WERI-Rb-1 (cell line): ENCODE data around the gene PBX4.

Source experiments
- DNase-seq: peaks from one replicate; pipeline ENCODE4 v3.0.0-alpha.2; 2020
- H3K27ac ChIP-seq: fragments of 250-450 bp; sonication (Bioruptor Pico); 2 replicates; pipeline ENCODE4 v1.5.1; 2020; ENCODE audit warnings: mild to moderate bottlenecking, moderate library complexity
- H3K27me3 ChIP-seq: fragments of 250-450 bp; sonication (Bioruptor Pico); 2 replicates; pipeline ENCODE4 v1.5.1; 2021; ENCODE audit warnings: mild to moderate bottlenecking, low read depth, moderate library complexity; ENCODE audit not compliant: insufficient read depth, severe bottlenecking
- H3K36me3 ChIP-seq: fragments of 250-450 bp; sonication (Bioruptor Pico); 2 replicates; pipeline ENCODE4 v1.5.1; 2020; ENCODE audit warnings: mild to moderate bottlenecking, moderate library complexity
- H3K4me3 ChIP-seq: 2 replicates; pipeline ENCODE4 v1.5.1; 2011; ENCODE audit warnings: low read depth, mild to moderate bottlenecking, control low read depth, low read length
- H3K9me3 ChIP-seq: fragments of 250-450 bp; sonication (Bioruptor Pico); 2 replicates; pipeline ENCODE4 v1.5.1; 2021; ENCODE audit warnings: mild to moderate bottlenecking, moderate library complexity; ENCODE audit not compliant: severe bottlenecking
- CTCF ChIP-seq: IDR thresholded peaks from 2 replicates; pipeline ENCODE4 v1.5.1; 2011; ENCODE audit warnings: low read depth, mild to moderate bottlenecking, control low read depth, inconsistent platforms, low read length

PBX4 gene

GRCh38 chr19:19533841-19534240 lies 84.6 kb downstream of the PBX4 start:
- peak; percentile 38; the same call in 1 of the 2 replicates for TF ChIP-seq CTCF
- H3K27ac ChIP-seq, result no peak overlapping the region

DNA sequence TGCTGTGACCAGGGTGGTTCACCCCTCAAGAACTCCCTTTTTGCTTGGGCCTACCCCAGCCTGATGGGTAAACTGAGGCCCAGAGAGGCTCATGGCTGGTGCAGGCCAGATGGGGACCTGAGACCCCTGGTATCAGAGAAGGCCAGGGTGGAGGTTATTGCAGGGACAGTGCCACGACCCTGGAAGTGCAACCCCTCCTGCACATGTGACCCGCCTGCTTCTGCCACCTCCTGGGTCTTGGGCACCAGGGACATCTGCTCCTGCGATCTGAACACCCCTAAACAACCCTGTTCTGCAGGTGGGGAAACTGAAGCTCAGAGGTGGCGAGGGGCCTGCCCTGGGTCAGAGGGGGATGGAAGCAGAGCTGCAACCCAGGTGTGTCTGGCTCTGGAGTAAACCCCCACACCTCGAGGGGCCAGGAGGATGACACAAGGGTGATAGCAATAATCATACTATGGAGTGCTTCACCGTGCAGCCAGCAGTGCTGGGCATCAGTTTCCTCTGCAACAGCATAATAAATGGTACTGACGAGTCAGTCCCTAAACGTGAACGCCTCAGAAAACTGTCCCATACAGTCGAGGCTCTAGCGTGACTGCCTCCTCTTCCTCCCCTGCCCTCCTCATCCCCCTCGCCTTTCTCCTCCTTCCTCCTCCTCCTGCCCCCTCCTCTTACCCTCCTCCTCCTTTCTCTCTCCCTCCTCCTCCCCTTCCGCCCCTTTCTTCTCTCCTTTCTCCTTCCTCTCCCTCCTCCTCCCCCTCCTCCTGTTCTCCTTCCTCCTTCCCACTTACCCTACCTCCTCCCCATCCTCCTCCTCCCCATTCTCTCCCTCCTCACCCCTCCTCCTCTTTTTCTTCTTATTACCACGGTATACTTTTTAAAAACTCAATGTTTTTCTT lies 85.4 kb downstream of the PBX4 start:
- H3K27me3 ChIP-seq, result no peaks in the 10 kb centered on the region
- no peak overlapping the region for H3K4me3 ChIP-seq
- peaks cover 3% of the 10 kb centered on the region; the same call in 1 of the 2 replicates for H3K36me3 ChIP-seq
- no peak overlapping the region for H3K27ac ChIP-seq
- H3K9me3 ChIP-seq, result no peaks in the 10 kb centered on the region
- no peak for DNase-seq
- TF ChIP-seq CTCF, result no peak

More at GRCh38 chr19:19533841-19534240, 84.6 kb downstream of the PBX4 start:
- DNase-seq, result peak; percentile 79
- Histone ChIP-seq H3K36me3 (no peaks in the 10 kb centered on the region), H3K9me3 (no peaks in the 10 kb centered on the region), H3K4me3 (no peak overlapping the region), H3K27me3 (no peaks in the 10 kb centered on the region)

DNA sequence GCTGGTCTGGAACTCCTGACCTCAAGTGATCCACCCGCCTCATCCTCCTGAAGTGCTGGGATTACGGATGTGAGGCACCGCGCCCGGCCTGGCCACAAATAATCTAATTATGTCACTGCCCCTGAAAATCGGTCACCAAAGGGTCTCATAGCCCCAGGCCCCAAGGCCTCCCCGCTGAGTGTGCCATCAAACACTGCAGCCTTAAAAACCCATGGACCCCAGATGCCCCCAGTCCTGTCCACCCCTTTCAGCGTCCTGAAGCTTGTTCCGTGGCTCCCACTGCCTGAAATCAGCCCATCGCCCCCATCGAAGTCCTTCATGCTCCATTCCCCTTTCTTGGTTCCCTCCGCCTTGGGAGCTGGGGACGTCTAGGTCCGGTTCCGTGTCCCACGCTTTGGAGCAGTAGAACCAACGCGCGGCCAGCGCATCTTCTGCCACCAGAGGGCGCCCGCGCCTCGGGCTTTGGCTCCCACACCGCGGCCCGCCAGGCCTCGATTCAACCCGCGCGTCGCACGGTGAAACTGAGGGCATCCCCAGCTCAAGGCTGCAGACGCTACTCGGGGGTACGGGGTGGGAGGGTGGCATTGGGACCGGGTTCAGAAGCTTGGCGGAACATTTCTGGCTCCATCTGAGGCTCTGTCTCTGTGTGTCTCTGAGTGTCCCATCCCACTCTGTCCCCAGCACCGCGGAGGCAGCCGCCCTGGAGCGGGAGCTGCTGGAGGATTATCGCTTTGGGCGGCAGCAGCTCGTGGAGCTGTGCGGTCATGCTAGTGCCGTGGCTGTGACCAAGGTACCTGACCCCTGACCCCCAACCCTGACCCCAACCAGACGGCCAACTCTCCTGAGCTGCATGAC lies 86.3 kb downstream of the PBX4 start:
- peak overlapping the region; percentile 19; the same call in 1 of the 2 replicates for H3K27ac ChIP-seq
- DNase-seq, result peak; percentile 80
- H3K36me3 ChIP-seq, result peaks cover 11% of the 10 kb centered on the region

DNA sequence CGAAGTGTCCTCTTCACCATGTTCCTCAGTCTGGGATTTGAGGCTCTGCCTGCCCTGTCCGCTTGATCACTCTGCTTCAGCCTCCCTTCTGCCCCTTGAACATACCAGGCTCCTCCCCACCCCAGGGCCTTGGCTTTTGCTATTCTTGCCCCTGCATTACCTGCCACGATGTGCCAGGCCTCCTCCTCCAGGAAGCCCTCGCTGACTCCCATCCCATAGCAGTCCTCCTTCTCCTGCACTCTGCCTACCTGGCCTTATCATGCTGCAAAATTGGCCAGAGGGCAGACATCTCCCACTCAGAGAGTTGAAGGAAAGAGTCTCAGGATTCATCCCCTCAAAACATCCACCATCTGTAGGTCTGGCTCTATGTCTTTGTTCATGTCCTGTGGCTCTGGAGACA lies 87.6 kb downstream of the PBX4 start:
- Histone ChIP-seq H3K4me3 (no peak overlapping the region), H3K36me3 (peaks cover 18% of the 10 kb centered on the region), H3K27me3 (no peaks in the 10 kb centered on the region), H3K9me3 (no peaks in the 10 kb centered on the region), H3K27ac (no peak overlapping the region)
- TF ChIP-seq CTCF, result no peak
- DNase-seq, result no peak

More for the DNA sequence above, 86.3 kb downstream of the PBX4 start:
- Histone ChIP-seq H3K4me3 (peak overlapping the region; percentile 22), H3K9me3 (no peaks in the 10 kb centered on the region), H3K27me3 (no peaks in the 10 kb centered on the region)
- peak; percentile 96 for TF ChIP-seq CTCF

DNA sequence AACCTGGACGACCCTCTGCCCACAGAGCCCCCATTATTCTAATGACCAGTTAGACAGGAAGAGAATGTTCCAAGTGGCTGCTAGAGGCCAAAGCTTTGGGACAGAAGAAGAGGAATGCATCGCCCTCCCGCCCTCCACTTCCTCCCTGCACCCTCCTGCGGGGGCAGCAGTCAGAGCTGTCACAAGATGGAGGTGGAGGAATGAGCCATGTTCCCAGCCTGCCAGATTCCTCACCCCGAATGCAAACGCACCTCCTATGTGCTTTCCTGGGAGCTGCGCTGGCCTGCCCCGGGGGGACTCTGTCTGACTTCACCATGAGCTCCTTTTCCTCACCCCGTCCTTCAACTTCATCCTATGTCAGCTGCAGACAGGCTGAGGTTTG lies 88.1 kb downstream of the PBX4 start:
- peak; percentile 28; the same call in 1 of the 2 replicates for TF ChIP-seq CTCF
- Histone ChIP-seq H3K36me3 (peaks cover 18% of the 10 kb centered on the region), H3K27ac (no peak overlapping the region), H3K4me3 (no peak overlapping the region), H3K27me3 (no peaks in the 10 kb centered on the region), H3K9me3 (no peaks in the 10 kb centered on the region)
- no peak for DNase-seq
